Ishikawa (cell line): ENCODE measurements around the gene MLN.
A peak's percentile ranks its signal among the peaks of the same experiment; 100 is the strongest.

ENCODE experiments used
- CEBPB ChIP-seq: IDR thresholded peaks from 2 replicates; pipeline ENCODE4 v1.6.1; 2012
- CREB1 ChIP-seq: IDR thresholded peaks from 2 replicates; pipeline ENCODE4 v1.6.1; 2012; ENCODE audit warnings: low read depth
- EGR1 ChIP-seq: IDR thresholded peaks from 2 replicates; pipeline ENCODE4 v1.6.1; 2012
- EP300 ChIP-seq: IDR thresholded peaks from 2 replicates; pipeline ENCODE4 v1.6.1; 2012; ENCODE audit warnings: borderline replicate concordance
- FOXM1 ChIP-seq: IDR thresholded peaks from 2 replicates; pipeline ENCODE4 v1.6.1; 2012; ENCODE audit warnings: low read depth, borderline replicate concordance
- NFIC ChIP-seq: IDR thresholded peaks from 2 replicates; pipeline ENCODE4 v1.6.1; 2012
- RAD21 ChIP-seq: IDR thresholded peaks from 2 replicates; pipeline ENCODE4 v1.6.1; 2012; ENCODE audit warnings: low read depth
- TAF1 ChIP-seq: IDR thresholded peaks from 2 replicates; pipeline ENCODE4 v1.6.1; 2012; ENCODE audit warnings: low read depth, mild to moderate bottlenecking
- TCF12 ChIP-seq: IDR thresholded peaks from 2 replicates; pipeline ENCODE4 v1.6.1; 2012; ENCODE audit warnings: low read depth
- TEAD4 ChIP-seq: IDR thresholded peaks from 2 replicates; pipeline ENCODE4 v1.6.1; 2012
- YY1 ChIP-seq: IDR thresholded peaks from 2 replicates; pipeline ENCODE4 v1.6.1; 2012; ENCODE audit warnings: low read depth
- ZBTB7A ChIP-seq: IDR thresholded peaks from 2 replicates; pipeline ENCODE4 v1.6.1; 2012; ENCODE audit warnings: low read depth
- TF ChIP-seq, protein P1 (sequence below): IDR thresholded peaks from 2 replicates; pipeline ENCODE4 v1.6.1; 2012; ENCODE audit warnings: low read depth, mild to moderate bottlenecking
- TF ChIP-seq, protein P2 (sequence below): IDR thresholded peaks from 2 replicates; pipeline ENCODE4 v1.6.1; 2012
- TF ChIP-seq, protein P3 (sequence below): IDR thresholded peaks from 2 replicates; pipeline ENCODE4 v1.6.1; 2012

Gene MLN

DNA sequence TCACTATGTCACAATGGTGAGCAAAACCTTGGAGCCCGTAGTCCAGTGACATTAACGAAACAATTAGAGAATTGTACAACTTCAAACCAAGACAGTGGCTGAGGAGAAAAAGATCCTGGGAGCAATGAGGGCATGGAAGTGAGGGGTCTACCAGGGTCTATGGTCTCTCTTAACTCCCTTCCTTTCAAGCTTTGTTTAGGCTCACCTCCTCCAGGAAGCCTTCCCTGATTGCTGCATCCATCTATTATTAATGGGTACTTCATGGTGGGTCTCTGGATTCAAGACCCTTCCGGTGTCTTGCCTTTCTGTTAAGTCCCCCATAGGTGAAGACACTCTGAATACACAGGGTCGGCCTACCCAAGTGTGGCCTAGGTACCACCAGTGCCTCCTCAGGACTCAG lies 38.1 kb upstream of the MLN start:
- TF ChIP-seq NFIC (no peak), RAD21 (no peak), EGR1 (no peak), TEAD4 (no peak), EP300 (no peak), ZBTB7A (no peak)
- TF ChIP-seq, protein P1, sequence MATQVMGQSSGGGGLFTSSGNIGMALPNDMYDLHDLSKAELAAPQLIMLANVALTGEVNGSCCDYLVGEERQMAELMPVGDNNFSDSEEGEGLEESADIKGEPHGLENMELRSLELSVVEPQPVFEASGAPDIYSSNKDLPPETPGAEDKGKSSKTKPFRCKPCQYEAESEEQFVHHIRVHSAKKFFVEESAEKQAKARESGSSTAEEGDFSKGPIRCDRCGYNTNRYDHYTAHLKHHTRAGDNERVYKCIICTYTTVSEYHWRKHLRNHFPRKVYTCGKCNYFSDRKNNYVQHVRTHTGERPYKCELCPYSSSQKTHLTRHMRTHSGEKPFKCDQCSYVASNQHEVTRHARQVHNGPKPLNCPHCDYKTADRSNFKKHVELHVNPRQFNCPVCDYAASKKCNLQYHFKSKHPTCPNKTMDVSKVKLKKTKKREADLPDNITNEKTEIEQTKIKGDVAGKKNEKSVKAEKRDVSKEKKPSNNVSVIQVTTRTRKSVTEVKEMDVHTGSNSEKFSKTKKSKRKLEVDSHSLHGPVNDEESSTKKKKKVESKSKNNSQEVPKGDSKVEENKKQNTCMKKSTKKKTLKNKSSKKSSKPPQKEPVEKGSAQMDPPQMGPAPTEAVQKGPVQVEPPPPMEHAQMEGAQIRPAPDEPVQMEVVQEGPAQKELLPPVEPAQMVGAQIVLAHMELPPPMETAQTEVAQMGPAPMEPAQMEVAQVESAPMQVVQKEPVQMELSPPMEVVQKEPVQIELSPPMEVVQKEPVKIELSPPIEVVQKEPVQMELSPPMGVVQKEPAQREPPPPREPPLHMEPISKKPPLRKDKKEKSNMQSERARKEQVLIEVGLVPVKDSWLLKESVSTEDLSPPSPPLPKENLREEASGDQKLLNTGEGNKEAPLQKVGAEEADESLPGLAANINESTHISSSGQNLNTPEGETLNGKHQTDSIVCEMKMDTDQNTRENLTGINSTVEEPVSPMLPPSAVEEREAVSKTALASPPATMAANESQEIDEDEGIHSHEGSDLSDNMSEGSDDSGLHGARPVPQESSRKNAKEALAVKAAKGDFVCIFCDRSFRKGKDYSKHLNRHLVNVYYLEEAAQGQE, result no peak

DNA sequence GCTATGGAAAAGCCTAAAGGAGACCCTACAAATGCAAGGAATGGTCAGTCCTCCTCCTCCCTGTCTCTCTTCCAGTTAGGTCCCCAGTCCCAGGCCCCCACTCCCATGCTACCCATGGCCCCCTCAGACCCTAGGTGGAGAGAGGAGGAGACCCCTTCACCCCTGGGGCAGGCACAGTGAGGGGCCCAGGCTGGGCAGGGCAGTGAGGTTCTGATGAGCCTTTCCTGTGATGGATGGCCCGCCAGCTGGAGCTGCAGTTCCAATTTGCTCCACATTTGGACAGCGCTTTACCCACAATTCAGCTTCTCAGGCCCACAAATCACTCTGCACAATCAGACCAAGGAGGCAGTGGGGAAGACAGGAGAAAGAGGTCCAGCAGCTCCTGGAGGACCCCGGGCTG lies 37.3 kb upstream of the MLN start:
- TF ChIP-seq, protein P2, sequence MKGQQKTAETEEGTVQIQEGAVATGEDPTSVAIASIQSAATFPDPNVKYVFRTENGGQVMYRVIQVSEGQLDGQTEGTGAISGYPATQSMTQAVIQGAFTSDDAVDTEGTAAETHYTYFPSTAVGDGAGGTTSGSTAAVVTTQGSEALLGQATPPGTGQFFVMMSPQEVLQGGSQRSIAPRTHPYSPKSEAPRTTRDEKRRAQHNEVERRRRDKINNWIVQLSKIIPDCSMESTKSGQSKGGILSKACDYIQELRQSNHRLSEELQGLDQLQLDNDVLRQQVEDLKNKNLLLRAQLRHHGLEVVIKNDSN, result no peak
- TF ChIP-seq, protein P1, result peak; percentile 58; the same call in 1 of the 2 replicates
- no peak for TF ChIP-seq TAF1
- no peak for TF ChIP-seq RAD21
- no peak for TF ChIP-seq YY1
- TF ChIP-seq EP300, result no peak
- no peak for TF ChIP-seq CEBPB
- no peak for TF ChIP-seq NFIC
- TF ChIP-seq, protein P3, sequence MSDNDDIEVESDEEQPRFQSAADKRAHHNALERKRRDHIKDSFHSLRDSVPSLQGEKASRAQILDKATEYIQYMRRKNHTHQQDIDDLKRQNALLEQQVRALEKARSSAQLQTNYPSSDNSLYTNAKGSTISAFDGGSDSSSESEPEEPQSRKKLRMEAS, result no peak

DNA sequence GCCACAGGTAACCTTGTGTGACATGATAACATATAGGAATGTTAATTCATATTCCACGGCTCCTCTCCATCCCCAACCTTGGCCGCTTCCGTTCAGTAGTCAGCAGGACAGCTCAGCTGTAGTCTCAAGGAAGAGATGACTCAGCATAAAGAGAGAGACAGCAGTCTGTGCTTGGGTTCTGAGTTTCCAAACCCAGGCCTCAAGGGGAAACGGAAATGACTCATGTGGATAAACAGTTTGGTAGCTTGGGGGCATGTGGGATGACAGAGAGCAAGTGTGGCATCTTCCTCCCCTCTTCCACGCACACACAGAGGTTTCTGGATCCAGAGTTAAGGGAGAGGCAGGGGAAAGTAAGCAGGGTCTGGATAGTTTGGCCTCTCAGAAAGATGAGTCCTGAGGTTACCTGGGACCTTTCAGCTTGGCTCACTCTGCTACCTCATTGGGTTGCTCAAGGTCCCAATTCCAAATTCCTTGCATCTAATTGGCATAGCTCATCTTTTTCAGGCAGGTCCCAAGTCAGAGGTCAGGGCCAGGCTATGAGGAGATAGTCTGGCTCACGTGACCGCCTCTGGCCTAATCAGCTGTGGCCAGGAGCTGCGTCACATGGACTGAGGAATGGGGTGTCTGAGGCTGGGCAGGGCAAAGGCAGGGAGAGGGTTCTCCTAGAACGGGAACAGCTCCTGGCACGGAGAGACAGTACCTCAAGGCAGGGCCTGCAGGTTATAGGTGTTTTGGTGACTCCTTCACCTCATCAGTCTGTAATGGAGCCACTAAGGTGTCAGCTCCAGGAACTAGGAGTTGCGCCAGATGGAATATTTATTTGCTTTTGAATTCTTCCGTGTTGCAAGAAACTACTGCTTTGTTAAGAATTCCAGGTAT lies 36.5 kb upstream of the MLN start:
- TF ChIP-seq TAF1 (no peak), ZBTB7A (no peak), EP300 (peak; percentile 56; the same call in 1 of the 2 replicates), FOXM1 (no peak)
- TF ChIP-seq, protein P2, result peak; percentile 22; the same call in 1 of the 2 replicates

DNA sequence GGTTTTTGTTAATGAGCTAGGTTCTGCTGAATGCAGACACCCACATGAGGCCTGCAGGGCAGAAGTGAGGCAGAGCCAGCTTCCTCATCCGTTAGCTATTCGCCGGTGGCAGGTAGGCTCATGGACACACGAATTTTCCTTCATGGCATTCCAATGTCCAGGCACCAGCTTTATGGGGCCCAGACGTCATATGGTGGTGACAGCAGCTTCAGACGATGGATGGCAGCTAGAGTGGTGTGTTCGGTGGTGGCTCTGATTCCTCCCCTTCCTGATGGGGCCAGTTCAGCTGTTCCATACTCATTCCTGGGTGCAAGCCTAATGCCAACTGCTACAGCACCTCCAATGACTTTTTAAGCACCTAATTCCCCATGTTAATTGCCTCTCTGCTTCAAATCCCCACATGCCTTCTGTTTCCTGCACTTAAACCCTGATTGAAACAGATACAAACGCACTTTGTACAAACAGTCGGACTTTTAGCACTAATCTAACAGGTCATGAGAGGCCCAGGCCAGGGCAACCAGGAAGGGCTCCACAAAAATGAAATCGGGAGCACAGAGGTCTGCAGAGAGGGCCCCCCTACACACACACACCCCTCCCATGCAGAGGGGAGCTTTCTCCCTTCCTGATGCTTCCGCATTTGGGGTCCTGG lies 35.7 kb upstream of the MLN start:
- TF ChIP-seq CEBPB, result no peak
- no peak for TF ChIP-seq FOXM1
- no peak for TF ChIP-seq EP300
- no peak for TF ChIP-seq EGR1
- TF ChIP-seq, protein P3, result no peak
- TF ChIP-seq CREB1, result no peak
- TF ChIP-seq, protein P2, result no peak

DNA sequence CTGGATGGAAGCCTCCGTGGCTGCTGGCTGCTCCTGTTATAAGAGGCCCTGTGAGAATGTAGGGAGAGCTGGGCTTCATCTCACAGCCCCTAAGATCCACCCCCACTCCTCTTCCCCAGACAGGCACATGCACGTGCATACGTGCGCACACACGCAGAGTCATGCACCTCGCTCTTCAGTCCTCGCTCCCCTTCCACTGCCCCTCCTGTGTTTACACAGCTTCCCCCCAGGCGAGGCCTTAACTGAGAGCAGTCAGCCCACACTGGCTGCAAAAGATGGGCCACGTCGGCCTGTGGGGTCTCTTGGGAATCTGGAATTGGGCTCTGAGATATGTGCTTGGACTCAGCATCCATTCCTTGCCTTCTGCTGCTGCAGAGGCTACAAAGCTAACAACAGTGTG lies 35.2 kb upstream of the MLN start:
- no peak for TF ChIP-seq CREB1
- no peak for TF ChIP-seq ZBTB7A
- TF ChIP-seq FOXM1, result no peak
- TF ChIP-seq TAF1, result no peak
- TF ChIP-seq TCF12, result no peak
- no peak for TF ChIP-seq CEBPB
- TF ChIP-seq RAD21, result no peak
- TF ChIP-seq, protein P3, result no peak
- TF ChIP-seq EP300, result no peak
- no peak for TF ChIP-seq NFIC
- no peak for TF ChIP-seq EGR1
- no peak for TF ChIP-seq YY1
- no peak for TF ChIP-seq TEAD4
- TF ChIP-seq, protein P2, result no peak
